Measurements from ENCODE around the gene TAMALIN. TPM values are rescaled to one million over a fixed set of nuclear protein-coding genes. Genes with fewer than 3 reads are reported as not detected.

TAMALIN gene
- total RNA-seq, 1 experiment from 2014 or later = 1.2 TPM

DNA sequence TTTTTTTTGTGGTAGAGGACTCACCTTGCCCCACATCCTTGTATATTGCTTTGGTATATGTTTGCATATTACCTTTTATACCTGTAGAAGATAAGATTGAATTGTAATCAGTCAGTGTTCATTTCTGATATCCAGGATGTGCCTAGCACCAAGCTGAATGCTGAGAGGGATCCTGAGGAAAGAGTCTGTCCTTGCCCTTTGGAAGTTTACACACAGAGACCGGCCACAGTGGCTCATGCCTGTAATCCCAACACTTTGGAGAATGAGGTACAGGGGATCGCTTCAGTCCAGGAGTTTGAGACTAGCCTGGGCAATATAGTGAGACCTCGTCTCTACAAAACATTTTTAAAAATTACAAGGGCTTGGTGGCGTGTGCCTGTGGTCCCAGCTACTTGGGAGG lies 46.8 kb upstream of the TAMALIN start:
- H3K23me2 ChIP-seq (ENCODE audit: insufficient read length, low read depth, low read length, poor library complexity, severe bottlenecking) = no peaks in the 10 kb centered on the region
- Mint-ChIP-seq H3K4me1 (no peaks in the 10 kb centered on the region), H3K27me3 (ENCODE audit: low read depth) (no peaks in the 10 kb centered on the region; the same call in 1 of the 2 replicates), H3K27ac (no peak overlapping the region), H3K4me3 (no peak overlapping the region), H3K9me3 (no peaks in the 10 kb centered on the region), H3K36me3 (ENCODE audit: insufficient read depth in 1 of 3, low read depth in 3 of 3) (peaks cover 2 to 38% (median 2%) of the 10 kb centered on the region in 3 experiments; a peak in 5 of 7 replicates)
- no CpG with 5 or more reads among the region's 4 CpGs for WGBS (ENCODE audit: extremely low coverage, insufficient read length, low lambda C conversion rate)
- H2BK12ac ChIP-seq (ENCODE audit: insufficient read length, low read depth, low read length) = no peak overlapping the region
- H3K56ac ChIP-seq (ENCODE audit: insufficient read length, low read depth, low read length) = no peak overlapping the region
- no peak overlapping the region for H3K9ac ChIP-seq (ENCODE audit: extremely low read depth, insufficient read length, low read length)
- no peak overlapping the region for H3K14ac ChIP-seq (ENCODE audit: insufficient read depth, low read length)
- no peak overlapping the region for H2AK5ac ChIP-seq (ENCODE audit: insufficient read length, low read length)
- no peak overlapping the region for H2BK20ac ChIP-seq (ENCODE audit: low read depth, low read length, poor library complexity, severe bottlenecking)
- no peaks in the 10 kb centered on the region for H3K4me1 ChIP-seq (ENCODE audit: insufficient read depth, low read length)
- no peak overlapping the region for H3K23ac ChIP-seq (ENCODE audit: insufficient read length, low read depth, low read length)
- H3K4me2 ChIP-seq (ENCODE audit: insufficient read depth, insufficient read length, low read length) = no peak overlapping the region
- no peak for DNase-seq
- no peak overlapping the region for H4K91ac ChIP-seq (ENCODE audit: insufficient read length, low read depth, low read length)
- no peak overlapping the region for H4K8ac ChIP-seq (replicated peaks; ENCODE audit: insufficient read length, low read depth, low read length)
- no peaks in the 10 kb centered on the region; the same call in 1 of the 2 replicates for H3K79me2 ChIP-seq (ENCODE audit: insufficient read depth, low read length)
- H2BK120ac ChIP-seq (ENCODE audit: low read depth, low read length, poor library complexity, severe bottlenecking) = no peak overlapping the region
- H3K9me3 ChIP-seq (ENCODE audit: control insufficient read depth, low read depth, low read length) = no peaks in the 10 kb centered on the region
- TF ChIP-seq, protein P1, sequence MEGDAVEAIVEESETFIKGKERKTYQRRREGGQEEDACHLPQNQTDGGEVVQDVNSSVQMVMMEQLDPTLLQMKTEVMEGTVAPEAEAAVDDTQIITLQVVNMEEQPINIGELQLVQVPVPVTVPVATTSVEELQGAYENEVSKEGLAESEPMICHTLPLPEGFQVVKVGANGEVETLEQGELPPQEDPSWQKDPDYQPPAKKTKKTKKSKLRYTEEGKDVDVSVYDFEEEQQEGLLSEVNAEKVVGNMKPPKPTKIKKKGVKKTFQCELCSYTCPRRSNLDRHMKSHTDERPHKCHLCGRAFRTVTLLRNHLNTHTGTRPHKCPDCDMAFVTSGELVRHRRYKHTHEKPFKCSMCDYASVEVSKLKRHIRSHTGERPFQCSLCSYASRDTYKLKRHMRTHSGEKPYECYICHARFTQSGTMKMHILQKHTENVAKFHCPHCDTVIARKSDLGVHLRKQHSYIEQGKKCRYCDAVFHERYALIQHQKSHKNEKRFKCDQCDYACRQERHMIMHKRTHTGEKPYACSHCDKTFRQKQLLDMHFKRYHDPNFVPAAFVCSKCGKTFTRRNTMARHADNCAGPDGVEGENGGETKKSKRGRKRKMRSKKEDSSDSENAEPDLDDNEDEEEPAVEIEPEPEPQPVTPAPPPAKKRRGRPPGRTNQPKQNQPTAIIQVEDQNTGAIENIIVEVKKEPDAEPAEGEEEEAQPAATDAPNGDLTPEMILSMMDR (conservative IDR thresholded peaks at IDR 0.05) = no peak
- no peak overlapping the region for H4K5ac ChIP-seq (ENCODE audit: insufficient read length, low read depth, low read length)
- H2BK5ac ChIP-seq (ENCODE audit: insufficient read length, low read length) = no peak overlapping the region
- no peak overlapping the region for H3T11ph ChIP-seq (ENCODE audit: low read length)
- no peaks in the 10 kb centered on the region for H3K79me1 ChIP-seq (ENCODE audit: insufficient read depth, low read depth, low read length, poor library complexity, severe bottlenecking)
- H4K20me1 ChIP-seq (ENCODE audit: control insufficient read depth, insufficient read depth, insufficient read length) = no peaks in the 10 kb centered on the region
- no peak overlapping the region for H3K27ac ChIP-seq (ENCODE audit: insufficient read length, low read depth, low read length)
- H3K4ac ChIP-seq (ENCODE audit: low read depth, low read length) = no peak overlapping the region
- H3K27me3 ChIP-seq (ENCODE audit: insufficient read depth, low read length) = no peaks in the 10 kb centered on the region
- H3K18ac ChIP-seq (ENCODE audit: insufficient read length, low read depth, low read length) = no peak overlapping the region
- H2BK15ac ChIP-seq (ENCODE audit: low read depth, low read length) = no peak overlapping the region
- no peak overlapping the region for H2AFZ ChIP-seq (ENCODE audit: low read length)
